Measurements from ENCODE around the gene PLXNA4.

- no peak for TF ChIP-seq CTCF (IDR thresholded peaks at IDR 0.05)
- TF ChIP-seq POLR2A (IDR thresholded peaks at IDR 0.05) = no peak
Measured at GRCh38 chr7:132526111-132526740, 50.0 kb downstream of the PLXNA4 start.

Measured in lower leg skin (tissue), 3 donors.